Transverse colon (tissue), 4 donors: ENCODE results near the gene DHCR7. TPM values are rescaled to one million over a fixed set of nuclear protein-coding genes. Genes with fewer than 3 reads are reported as not detected.

Experiments used
- DNase-seq: peaks from one replicate; pipeline ENCODE4 v3.0.0-alpha.2; 2019
- H3K27ac ChIP-seq, 4 donors: fragments of 200-600 bp; sonication (generic); 2 replicates each; pipeline ENCODE4 v1.5.1; 2016 to 2018; ENCODE audit warnings: inconsistent platforms in 4 of 4
- H3K27me3 ChIP-seq: fragments of 200-600 bp; sonication (generic); 2 replicates; pipeline ENCODE4 v1.5.1; 2017; ENCODE audit warnings: inconsistent platforms
- H3K36me3 ChIP-seq, 4 donors: fragments of 200-600 bp; sonication (generic); 2 replicates each; pipeline ENCODE4 v1.5.1; 2017 to 2019; ENCODE audit warnings: inconsistent platforms in 4 of 4
- H3K4me1 ChIP-seq, 4 donors: fragments of 200-600 bp; sonication (generic); 2 replicates each; pipeline ENCODE4 v1.5.1; 2017 to 2020; ENCODE audit warnings: inconsistent platforms in 4 of 4
- H3K4me3 ChIP-seq, 4 donors: fragments of 200-600 bp; sonication (generic); 1 replicate in 1 of 4; 2 replicates in 3 of 4; pipeline versions ENCODE4 v1.5.1 to v1.6.1; 2017 to 2019; ENCODE audit warnings: inconsistent platforms in 4 of 4
- H3K9me3 ChIP-seq, 2 donors: fragments of 200-600 bp; sonication (generic); 2 replicates each; pipeline ENCODE4 v1.5.1; 2017 to 2019; ENCODE audit warnings: inconsistent platforms in 2 of 2
- CTCF ChIP-seq, 5 experiments: fragments of 200-600 bp in 3 of 5; fragments of 450-650 bp in 2 of 5; sonication (generic) in 3 of 5; IDR thresholded peaks; 1 replicate in 2 of 5; 2 replicates in 3 of 5; pipeline ENCODE4 v1.5.1; 2016 to 2017; ENCODE audit warnings: antibody characterized with exemption in 5 of 5, inconsistent platforms in 3 of 5, mild to moderate bottlenecking in 2 of 5, moderate library complexity in 1 of 5
- EP300 ChIP-seq: sonication (generic); formaldehyde crosslinking; IDR thresholded peaks from one replicate; pipeline ENCODE4 v1.6.1; 2017; ENCODE audit warnings: antibody characterized with exemption, low read depth
- POLR2A ChIP-seq: fragments of 450-650 bp; IDR thresholded peaks from one replicate; pipeline ENCODE4 v1.6.1; 2016; ENCODE audit warnings: antibody characterized with exemption, mild to moderate bottlenecking, moderate library complexity
- POLR2AphosphoS5 ChIP-seq, 3 donors: sonication (generic); formaldehyde crosslinking; IDR thresholded peaks; one replicate each; pipeline ENCODE4 v1.6.1; 2016; ENCODE audit warnings: antibody characterized with exemption in 3 of 3
- WGBS, 2 donors: methylation state at CpG; one replicate each; pipeline ENCODE4 v1.1.5; 2018; ENCODE audit warnings: low coverage in 1 of 2; 5-methylcytosine and 5-hydroxymethylcytosine counted together
- in situ Hi-C, 4 donors: fragments of 200-750 bp; cut with MboI; loops; one replicate each; pipeline versions ENCODE4 v1.15.0 to v1.15.1; 2017; ENCODE audit warnings: low sequenced_read_pairs in 3 of 4, low pct_ligation_motif_present in 1 of 4, low pct_unique_long_range_greater_than_20kb in 1 of 4
- intact Hi-C: fragments of 100-400 bp; cut with DNase I; formaldehyde crosslinking; loops from one replicate; pipeline ENCODE4 v1.15.1; 2023; ENCODE audit warnings: low total_unique reads
- total RNA-seq, 4 donors: library from RNA; depleted of rRNA; stranded (reverse); fragments of >200 nt; gene quantifications; one replicate each; pipeline ENCODE4 v1.1.0, GENCODE V29; 2016

DHCR7 gene
- total RNA-seq, 4 donors from 2014 or later: 5.6 to 76.7 (median 31.5) TPM

GRCh38 chr11:71484248-71485062 is 36.3 kb upstream of the DHCR7 start:
- H3K9me3 ChIP-seq: no peaks in the 10 kb centered on the region
- no peaks in the 10 kb centered on the region for H3K4me1 ChIP-seq
- WGBS, 2 donors: 92 to 93% methylated on average over 7 to 23 of the region's 23 CpGs
- intact Hi-C loops: no loop called here
- no peak overlapping the region for H3K4me3 ChIP-seq
- H3K36me3 ChIP-seq: peaks cover 0 to 42% (median 19%) of the 10 kb centered on the region in 4 donors
- TF ChIP-seq EP300 (no peak), POLR2AphosphoS5 (IDR thresholded peaks at IDR 0.05) (no peak), POLR2A (no peak), CTCF (IDR thresholded peaks at IDR 0.05) (no peak)
- no peak overlapping the region for H3K27ac ChIP-seq
- no peak for DNase-seq
- in situ Hi-C loops: no loop called here
- H3K27me3 ChIP-seq: no peaks in the 10 kb centered on the region

GRCh38 chr11:71483692-71484091 is 35.5 kb upstream of the DHCR7 start:
- no peak for TF ChIP-seq POLR2A
- no peak for TF ChIP-seq EP300
- TF ChIP-seq CTCF (IDR thresholded peaks at IDR 0.05): no peak
- no peak for TF ChIP-seq POLR2AphosphoS5 (IDR thresholded peaks at IDR 0.05)
- 96% methylated on average over 6 of the region's 6 CpGs; no CpG with 5 or more reads in 1 of the 2 donors for WGBS, 2 donors
- H3K36me3 ChIP-seq: peaks cover 0 to 46% (median 19%) of the 10 kb centered on the region in 4 donors
- no peaks in the 10 kb centered on the region for H3K27me3 ChIP-seq
- H3K4me1 ChIP-seq: no peaks in the 10 kb centered on the region
- no peak overlapping the region for H3K27ac ChIP-seq
- in situ Hi-C loops: no loop called here
- H3K9me3 ChIP-seq: no peaks in the 10 kb centered on the region
- H3K4me3 ChIP-seq: no peak overlapping the region
- no peak for DNase-seq
- intact Hi-C loops: no loop called here

DNA sequence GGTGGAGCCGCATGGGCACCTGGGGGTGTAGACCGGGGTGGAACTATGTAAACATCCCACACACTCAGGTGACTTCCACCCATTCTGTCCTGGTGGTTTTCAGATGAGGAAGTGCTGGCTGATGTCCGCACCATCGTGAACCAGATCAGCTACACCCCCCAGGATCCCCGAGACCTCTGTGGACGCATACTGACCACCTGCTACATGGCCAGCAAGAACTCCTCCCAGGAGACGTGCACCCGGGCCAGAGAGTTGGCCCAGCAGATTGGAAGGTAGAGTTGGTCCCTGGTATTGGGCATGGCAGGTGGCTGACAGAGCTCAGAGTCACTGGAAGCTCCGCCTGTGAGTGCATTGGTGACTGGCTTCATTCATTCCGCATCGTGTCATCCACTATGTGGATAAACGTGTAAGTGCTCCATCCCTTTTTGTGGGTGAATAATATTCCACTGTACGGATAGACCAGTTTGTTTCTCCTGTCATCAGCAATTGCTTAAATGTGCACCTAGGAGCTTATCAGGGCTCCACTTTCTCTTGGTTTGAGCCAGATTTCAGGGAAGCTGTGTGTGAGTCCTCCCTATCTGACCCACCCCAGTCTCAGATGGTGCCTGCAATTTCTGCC is 34.7 kb upstream of the DHCR7 start:
- Histone ChIP-seq H3K27ac (no peak overlapping the region), H3K4me3 (no peak overlapping the region), H3K9me3 (no peaks in the 10 kb centered on the region), H3K27me3 (no peaks in the 10 kb centered on the region), H3K36me3 (peaks cover 0 to 54% (median 19%) of the 10 kb centered on the region in 4 donors), H3K4me1 (no peaks in the 10 kb centered on the region)
- no peak for TF ChIP-seq CTCF (IDR thresholded peaks at IDR 0.05)
- TF ChIP-seq EP300: no peak
- TF ChIP-seq POLR2A: no peak
- no peak for TF ChIP-seq POLR2AphosphoS5 (IDR thresholded peaks at IDR 0.05)
- DNase-seq: no peak
- in situ Hi-C loops (no loop called here), intact Hi-C loops (no loop called here)
- 89 to 99% methylated on average over 3 to 13 of the region's 13 CpGs for WGBS, 2 donors

- Histone ChIP-seq H3K4me3 (no peak overlapping the region), H3K27me3 (no peaks in the 10 kb centered on the region), H3K4me1 (no peaks in the 10 kb centered on the region), H3K36me3 (peaks cover 0 to 56% (median 21%) of the 10 kb centered on the region in 4 donors), H3K9me3 (no peaks in the 10 kb centered on the region), H3K27ac (no peak overlapping the region)
- no peak for DNase-seq
- intact Hi-C loops (no loop called here), in situ Hi-C loops (no loop called here)
- WGBS, 2 donors: 90 to 92% methylated on average over 2 to 18 of the region's 18 CpGs
- TF ChIP-seq EP300 (no peak), POLR2A (no peak), CTCF (IDR thresholded peaks at IDR 0.05) (no peak), POLR2AphosphoS5 (IDR thresholded peaks at IDR 0.05) (no peak)
Observed at GRCh38 chr11:71482216-71482615, 34.0 kb upstream of the DHCR7 start.
